ENCODE data around the gene SLC2A4RG. TPM values are rescaled to one million over a fixed set of nuclear protein-coding genes. Genes with fewer than 3 reads are reported as not detected.

The SLC2A4RG gene
- total RNA-seq, 1 experiment from 2014 or later = 121 TPM

GRCh38 chr20:63711085-63711645, 28.4 kb upstream of the SLC2A4RG start:
- ATAC-seq (no peak), DNase-seq (ENCODE audit: low read depth, low spot score) (no peak)
- H3K9me3 ChIP-seq (ENCODE audit: control insufficient read depth in 1 of 2, insufficient read depth in 1 of 2, low read depth in 1 of 2, low read length in 2 of 2) = peaks cover 0 to 6% of the 10 kb centered on the region in 2 experiments; a peak in 1 of 4 replicates
- ChIA-PET RAD21 (ENCODE audit: low non-redundant PET in 1 of 2, low total read pairs in 2 of 2, uncharacterized antibody in 2 of 2, unreplicated experiment in 2 of 2) (interaction anchor here in 1 of 2 experiments (0.7 kb wide), 1 partner anchor 28 kb away, joined by 3 read pairs; no protein-coding TSS in a partner anchor), CTCF (interaction anchor here (0.7 kb wide), 1 partner anchor 327 kb away, joined by 3 read pairs; no protein-coding TSS in a partner anchor), POLR2A (no interaction called here)
- BruUV-seq (replicated peaks) = no TSS peak
- H3K36me3 ChIP-seq (ENCODE audit: control insufficient read depth in 1 of 2, insufficient read depth in 2 of 2, low read length in 2 of 2) = peaks cover 9 to 48% of the 10 kb centered on the region in 2 experiments
- H3K4me2 ChIP-seq (ENCODE audit: low read length) = no peak overlapping the region
- no peak overlapping the region for H3K27ac ChIP-seq (ENCODE audit: low read depth, low read length)
- intact Hi-C loops (cut with micrococcal nuclease) = no loop called here
- no peaks in the 10 kb centered on the region for H3K9me2 ChIP-seq (ENCODE audit: insufficient read depth)
- no peaks in the 10 kb centered on the region for H3K27me3 ChIP-seq (ENCODE audit: insufficient read depth, low read length)
- H2AFZ ChIP-seq (ENCODE audit: low read depth, low read length, poor library complexity, severe bottlenecking) = no peak overlapping the region
- TF ChIP-seq YY1 (IDR thresholded peaks at IDR 0.05; ENCODE audit: extremely low read depth, insufficient replicate concordance, low read depth, low read length) (no peak), CEBPB (IDR thresholded peaks at IDR 0.05; ENCODE audit: low read depth) (no peak), SRF (IDR thresholded peaks at IDR 0.05; ENCODE audit: low read depth) (no peak), EZH2 (IDR thresholded peaks at IDR 0.05) (no peak)
- H3K4me1 ChIP-seq (ENCODE audit: control insufficient read depth in 1 of 2, insufficient read depth in 2 of 2, low read length in 2 of 2) = peaks cover 10 to 17% of the 10 kb centered on the region in 2 experiments
- no peaks in the 10 kb centered on the region for H4K20me1 ChIP-seq (ENCODE audit: insufficient read depth)
- peaks cover 92% of the 10 kb centered on the region for H3K79me2 ChIP-seq (ENCODE audit: insufficient read depth, low read length)
- H3K9ac ChIP-seq (ENCODE audit: low read length) = no peak overlapping the region
- H3K4me3 ChIP-seq (replicated peaks in 1 of 2; ENCODE audit: low read depth in 1 of 2, low read length in 2 of 2) = no peak overlapping the region

- BruUV-seq (replicated peaks) = no TSS peak
- peaks cover 5 to 11% of the 10 kb centered on the region in 2 experiments for H3K4me1 ChIP-seq (ENCODE audit: control insufficient read depth in 1 of 2, insufficient read depth in 2 of 2, low read length in 2 of 2)
- no peak overlapping the region for H3K4me3 ChIP-seq (replicated peaks in 1 of 2; ENCODE audit: low read depth in 1 of 2, low read length in 2 of 2)
- ChIA-PET CTCF (no interaction called here), POLR2A (interaction anchor here (0.9 kb wide), 1 partner anchor 10 kb away, joined by 3 read pairs; no protein-coding TSS in a partner anchor), RAD21 (ENCODE audit: low non-redundant PET in 1 of 2, low total read pairs in 2 of 2, uncharacterized antibody in 2 of 2, unreplicated experiment in 2 of 2) (no interaction called here)
- H3K27ac ChIP-seq (ENCODE audit: low read depth, low read length) = no peak overlapping the region
- DNase-seq (ENCODE audit: low read depth, low spot score) = no peak
- ATAC-seq = no peak
- no peak overlapping the region for H3K4me2 ChIP-seq (ENCODE audit: low read length)
- H3K9me3 ChIP-seq (ENCODE audit: control insufficient read depth in 1 of 2, insufficient read depth in 1 of 2, low read depth in 1 of 2, low read length in 2 of 2) = peaks cover 0 to 6% of the 10 kb centered on the region in 2 experiments; a peak in 1 of 4 replicates
- TF ChIP-seq FOSL1 (IDR thresholded peaks at IDR 0.05; ENCODE audit: low read depth) = no peak
- TF ChIP-seq EZH2 (IDR thresholded peaks at IDR 0.05) = no peak
- no peak for TF ChIP-seq POLR2A (IDR thresholded peaks at IDR 0.05; ENCODE audit: borderline replicate concordance, extremely low read depth, insufficient read depth, insufficient read length)
- TF ChIP-seq CEBPB (IDR thresholded peaks at IDR 0.05; ENCODE audit: low read depth) = no peak
- no peak for TF ChIP-seq EZH2phosphoT487 (IDR thresholded peaks at IDR 0.05; ENCODE audit: borderline replicate concordance)
- no peak for TF ChIP-seq JUND (IDR thresholded peaks at IDR 0.05)
- no peak for TF ChIP-seq ELF1 (IDR thresholded peaks at IDR 0.05; ENCODE audit: borderline replicate concordance, low read depth)
- TF ChIP-seq RAD21 (IDR thresholded peaks at IDR 0.05; ENCODE audit: low read depth) = no peak
- TF ChIP-seq ATF3 (IDR thresholded peaks at IDR 0.05) = no peak
- TF ChIP-seq REST (IDR thresholded peaks at IDR 0.05; ENCODE audit: low read depth) = no peak
- TF ChIP-seq CBX3 (IDR thresholded peaks at IDR 0.05; ENCODE audit: low read depth) = no peak
- TF ChIP-seq EGR1 (IDR thresholded peaks at IDR 0.05; ENCODE audit: low read depth) = no peak
- H2AFZ ChIP-seq (ENCODE audit: low read depth, low read length, poor library complexity, severe bottlenecking) = no peak overlapping the region
- H3K9me2 ChIP-seq (ENCODE audit: insufficient read depth) = no peaks in the 10 kb centered on the region
- intact Hi-C loops (cut with micrococcal nuclease) = no loop called here
- H4K20me1 ChIP-seq (ENCODE audit: insufficient read depth) = no peaks in the 10 kb centered on the region
- H3K36me3 ChIP-seq (ENCODE audit: control insufficient read depth in 1 of 2, insufficient read depth in 2 of 2, low read length in 2 of 2) = peaks cover 8 to 49% of the 10 kb centered on the region in 2 experiments
- peaks cover 92% of the 10 kb centered on the region for H3K79me2 ChIP-seq (ENCODE audit: insufficient read depth, low read length)
- no peaks in the 10 kb centered on the region for H3K27me3 ChIP-seq (ENCODE audit: insufficient read depth, low read length)
- no peak overlapping the region for H3K9ac ChIP-seq (ENCODE audit: low read length)
These were observed 27.4 kb upstream of the SLC2A4RG start for GRCh38 chr20:63712191-63712590.

All from HCT116 (cell line).